HEK293 (cell line): ENCODE measurements around the gene CH25H.

Experiments
- ZBTB11 ChIP-seq: fragments of 450-650 bp; formaldehyde crosslinking; conservative IDR thresholded peaks from 2 replicates; pipeline ENCODE4 v1.5.1; 2016; ENCODE audit warnings: low read depth, missing biosample characterization, missing genetic modification characterization
- ZBTB21 ChIP-seq: fragments of 450-650 bp; formaldehyde crosslinking; IDR thresholded peaks from 2 replicates; pipeline ENCODE4 v1.5.1; 2017; ENCODE audit warnings: missing biosample characterization, missing genetic modification characterization
- ZNF518A ChIP-seq: fragments of 450-650 bp; formaldehyde crosslinking; conservative IDR thresholded peaks from 2 replicates; pipeline ENCODE4 v1.5.1; 2016; ENCODE audit warnings: low read depth, missing biosample characterization, missing genetic modification characterization

- TF ChIP-seq ZNF518A (tag by site-specific recombination) (no peak), ZBTB11 (tag by site-specific recombination) (peak; percentile 50; the same call in 1 of the 2 replicates), ZBTB21 (no peak)
These were observed 526 bp downstream of the CH25H start for GRCh38 chr10:89206402-89207180.
